Liver (tissue), 9 donors: ENCODE results near the gene TCERG1L. TPM values are rescaled to one million over a fixed set of nuclear protein-coding genes. Genes with fewer than 3 reads are reported as not detected.

Source experiments
- DNase-seq: peaks from one replicate; pipeline ENCODE4 v3.0.0-alpha.2; 2017; ENCODE audit warnings: low spot score
- H3K27ac ChIP-seq, 2 donors: one replicate each; pipeline ENCODE4 v1.7.0; 2013; ENCODE audit warnings: inconsistent platforms in 2 of 2, low read length in 2 of 2, control low read depth in 1 of 2, low read depth in 1 of 2, mild to moderate bottlenecking in 1 of 2
- H3K27me3 ChIP-seq, 4 donors: one replicate each; pipeline versions ENCODE4 v1.6.1 to v1.7.0; 2013; ENCODE audit warnings: low read length in 3 of 4, inconsistent platforms in 1 of 4, mild to moderate bottlenecking in 1 of 4, moderate library complexity in 1 of 4; ENCODE audit not compliant: control insufficient read depth in 4 of 4, insufficient read depth in 4 of 4
- H3K36me3 ChIP-seq, 4 donors: one replicate each; pipeline versions ENCODE4 v1.6.1 to v1.7.0; 2013; ENCODE audit warnings: low read length in 3 of 4, mild to moderate bottlenecking in 3 of 4, low read depth in 1 of 4, moderate library complexity in 1 of 4; ENCODE audit not compliant: control insufficient read depth in 4 of 4, insufficient read depth in 3 of 4
- H3K4me1 ChIP-seq, 4 donors: one replicate each; pipeline versions ENCODE4 v1.6.1 to v1.7.0; 2013; ENCODE audit warnings: low read length in 3 of 4, mild to moderate bottlenecking in 3 of 4, moderate library complexity in 1 of 4; ENCODE audit not compliant: control insufficient read depth in 4 of 4, insufficient read depth in 4 of 4
- H3K4me3 ChIP-seq, 3 donors: one replicate each; pipeline versions ENCODE4 v1.6.1 to v1.7.0; 2013; ENCODE audit warnings: low read length in 3 of 3, control low read depth in 1 of 3, low read depth in 1 of 3, mild to moderate bottlenecking in 1 of 3
- H3K9ac ChIP-seq, 2 donors: one replicate each; pipeline ENCODE4 v1.7.0; 2013; ENCODE audit warnings: low read length in 2 of 2, mild to moderate bottlenecking in 2 of 2, moderate library complexity in 2 of 2, control low read depth in 1 of 2, low read depth in 1 of 2
- H3K9me3 ChIP-seq, 4 donors: one replicate each; pipeline versions ENCODE4 v1.6.1 to v1.7.0; 2013; ENCODE audit warnings: low read length in 3 of 4; ENCODE audit not compliant: control insufficient read depth in 4 of 4
- EGR1 ChIP-seq, 2 donors: IDR thresholded peaks; 2 replicates each; pipeline ENCODE4 v1.6.1; 2016 to 2018; ENCODE audit warnings: antibody characterized with exemption in 2 of 2, low read depth in 2 of 2
- FOXA1 ChIP-seq: IDR thresholded peaks from 2 replicates; pipeline ENCODE4 v1.6.1; 2016; ENCODE audit warnings: antibody characterized with exemption
- FOXA2 ChIP-seq: IDR thresholded peaks from 2 replicates; pipeline ENCODE4 v1.6.1; 2016; ENCODE audit warnings: antibody characterized with exemption
- GABPA ChIP-seq, 2 donors: IDR thresholded peaks in 1 of 2; conservative IDR thresholded peaks in 1 of 2; 2 replicates each; pipeline ENCODE4 v1.6.1; 2016; ENCODE audit warnings: antibody characterized with exemption in 2 of 2, mild to moderate bottlenecking in 1 of 2, moderate library complexity in 1 of 2
- HNF4A ChIP-seq, 2 donors: conservative IDR thresholded peaks; 2 replicates each; pipeline ENCODE4 v1.6.1; 2016; ENCODE audit warnings: antibody characterized with exemption in 2 of 2, mild to moderate bottlenecking in 2 of 2
- HNF4G ChIP-seq: IDR thresholded peaks from 2 replicates; pipeline ENCODE4 v1.6.1; 2016; ENCODE audit warnings: antibody characterized with exemption
- JUND ChIP-seq, 2 donors: IDR thresholded peaks; 2 replicates each; pipeline ENCODE4 v1.6.1; 2016; ENCODE audit warnings: antibody characterized with exemption in 2 of 2
- RAD21 ChIP-seq, 2 donors: IDR thresholded peaks; 2 replicates each; pipeline ENCODE4 v1.6.1; 2016; ENCODE audit warnings: antibody characterized with exemption in 2 of 2, mild to moderate bottlenecking in 2 of 2
- RXRA ChIP-seq, 2 donors: IDR thresholded peaks; 2 replicates each; pipeline ENCODE4 v1.6.1; 2017 to 2018; ENCODE audit warnings: antibody characterized with exemption in 2 of 2, mild to moderate bottlenecking in 1 of 2
- SP1 ChIP-seq: IDR thresholded peaks from 2 replicates; pipeline ENCODE4 v1.6.1; 2018; ENCODE audit warnings: antibody characterized with exemption, mild to moderate bottlenecking
- TAF1 ChIP-seq: conservative IDR thresholded peaks from 2 replicates; pipeline ENCODE4 v1.6.1; 2016; ENCODE audit warnings: antibody characterized with exemption, mild to moderate bottlenecking
- YY1 ChIP-seq: IDR thresholded peaks from 2 replicates; pipeline ENCODE4 v1.6.1; 2016; ENCODE audit warnings: antibody characterized with exemption, mild to moderate bottlenecking
- ZBTB33 ChIP-seq: IDR thresholded peaks from 2 replicates; pipeline ENCODE4 v1.6.1; 2016; ENCODE audit warnings: antibody characterized with exemption
- WGBS: extraction: QIAGEN DNeasy Blood & Tissue Kit; methylation state at CpG from one replicate; pipeline ENCODE4 v1.1.7; 2013; 5-methylcytosine and 5-hydroxymethylcytosine counted together
- polyA plus RNA-seq, 2 donors: library from polyadenylated mRNA; stranded (reverse) in 1 of 2; unstranded in 1 of 2; fragments of 200-250 nt in 1 of 2; fragments of >200 nt in 1 of 2; fragmentation: Nextera tagmentation in 1 of 2; extraction: Ambion mirVana in 1 of 2; gene quantifications; one replicate each; pipeline versions ENCODE4 v1.2.1 to v1.2.3, GENCODE V29; 2013 to 2015
- total RNA-seq, 2 donors: library from RNA; depleted of rRNA; stranded (reverse); fragments of >200 nt; gene quantifications; one replicate each; pipeline ENCODE4 v1.2.3, GENCODE V29; 2014
- TF ChIP-seq, protein P1 (sequence below): IDR thresholded peaks from 2 replicates; pipeline ENCODE4 v1.6.1; 2016; ENCODE audit warnings: antibody characterized with exemption, mild to moderate bottlenecking
- TF ChIP-seq, protein P2 (sequence below): IDR thresholded peaks from 2 replicates; pipeline ENCODE4 v1.6.1; 2016; ENCODE audit warnings: antibody characterized with exemption
- TF ChIP-seq, protein P3 (sequence below): fragments of 150-350 bp; IDR thresholded peaks from 2 replicates; pipeline ENCODE4 v1.5.1; 2017; ENCODE audit warnings: improper control_type of control experiment, low read depth, low read length; ENCODE audit not compliant: missing input control
- TF ChIP-seq, protein P4 (sequence below): IDR thresholded peaks from 2 replicates; pipeline ENCODE4 v1.6.1; 2016; ENCODE audit warnings: antibody characterized with exemption
- donor health status: healthy.
- donor health status: healthy.
- donor health status: healthy.
- donor health status: healthy.
- donor health status: healthy.

The TCERG1L gene
- total and polyA plus RNA-seq, 4 donors = not detected

- no peak for DNase-seq
- Histone ChIP-seq H3K9me3 (no peaks in the 10 kb centered on the region), H3K27me3 (peaks cover 0 to 6% (median 3%) of the 10 kb centered on the region in 4 donors), H3K9ac (no peak overlapping the region), H3K36me3 (no peaks in the 10 kb centered on the region), H3K4me1 (no peaks in the 10 kb centered on the region), H3K4me3 (no peak overlapping the region), H3K27ac (no peak overlapping the region)
- WGBS = 68% methylated on average over 1 of the region's 1 CpG
- TF ChIP-seq YY1 (no peak), EGR1 (IDR thresholded peaks at IDR 0.05; ENCODE audit: low read depth in 2 of 2) (no peak), HNF4A (conservative IDR thresholded peaks at IDR 0.05) (no peak), SP1 (no peak), RXRA (IDR thresholded peaks at IDR 0.05) (no peak), FOXA2 (no peak), TAF1 (no peak), HNF4G (no peak), ZBTB33 (no peak), GABPA (IDR thresholded peaks at IDR 0.05 in 1 of 2, conservative IDR thresholded peaks at IDR 0.05 in 1 of 2) (no peak)
- TF ChIP-seq, protein P1, sequence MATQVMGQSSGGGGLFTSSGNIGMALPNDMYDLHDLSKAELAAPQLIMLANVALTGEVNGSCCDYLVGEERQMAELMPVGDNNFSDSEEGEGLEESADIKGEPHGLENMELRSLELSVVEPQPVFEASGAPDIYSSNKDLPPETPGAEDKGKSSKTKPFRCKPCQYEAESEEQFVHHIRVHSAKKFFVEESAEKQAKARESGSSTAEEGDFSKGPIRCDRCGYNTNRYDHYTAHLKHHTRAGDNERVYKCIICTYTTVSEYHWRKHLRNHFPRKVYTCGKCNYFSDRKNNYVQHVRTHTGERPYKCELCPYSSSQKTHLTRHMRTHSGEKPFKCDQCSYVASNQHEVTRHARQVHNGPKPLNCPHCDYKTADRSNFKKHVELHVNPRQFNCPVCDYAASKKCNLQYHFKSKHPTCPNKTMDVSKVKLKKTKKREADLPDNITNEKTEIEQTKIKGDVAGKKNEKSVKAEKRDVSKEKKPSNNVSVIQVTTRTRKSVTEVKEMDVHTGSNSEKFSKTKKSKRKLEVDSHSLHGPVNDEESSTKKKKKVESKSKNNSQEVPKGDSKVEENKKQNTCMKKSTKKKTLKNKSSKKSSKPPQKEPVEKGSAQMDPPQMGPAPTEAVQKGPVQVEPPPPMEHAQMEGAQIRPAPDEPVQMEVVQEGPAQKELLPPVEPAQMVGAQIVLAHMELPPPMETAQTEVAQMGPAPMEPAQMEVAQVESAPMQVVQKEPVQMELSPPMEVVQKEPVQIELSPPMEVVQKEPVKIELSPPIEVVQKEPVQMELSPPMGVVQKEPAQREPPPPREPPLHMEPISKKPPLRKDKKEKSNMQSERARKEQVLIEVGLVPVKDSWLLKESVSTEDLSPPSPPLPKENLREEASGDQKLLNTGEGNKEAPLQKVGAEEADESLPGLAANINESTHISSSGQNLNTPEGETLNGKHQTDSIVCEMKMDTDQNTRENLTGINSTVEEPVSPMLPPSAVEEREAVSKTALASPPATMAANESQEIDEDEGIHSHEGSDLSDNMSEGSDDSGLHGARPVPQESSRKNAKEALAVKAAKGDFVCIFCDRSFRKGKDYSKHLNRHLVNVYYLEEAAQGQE = no peak
- TF ChIP-seq, protein P2, sequence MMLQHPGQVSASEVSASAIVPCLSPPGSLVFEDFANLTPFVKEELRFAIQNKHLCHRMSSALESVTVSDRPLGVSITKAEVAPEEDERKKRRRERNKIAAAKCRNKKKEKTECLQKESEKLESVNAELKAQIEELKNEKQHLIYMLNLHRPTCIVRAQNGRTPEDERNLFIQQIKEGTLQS = no peak
- TF ChIP-seq, protein P3, sequence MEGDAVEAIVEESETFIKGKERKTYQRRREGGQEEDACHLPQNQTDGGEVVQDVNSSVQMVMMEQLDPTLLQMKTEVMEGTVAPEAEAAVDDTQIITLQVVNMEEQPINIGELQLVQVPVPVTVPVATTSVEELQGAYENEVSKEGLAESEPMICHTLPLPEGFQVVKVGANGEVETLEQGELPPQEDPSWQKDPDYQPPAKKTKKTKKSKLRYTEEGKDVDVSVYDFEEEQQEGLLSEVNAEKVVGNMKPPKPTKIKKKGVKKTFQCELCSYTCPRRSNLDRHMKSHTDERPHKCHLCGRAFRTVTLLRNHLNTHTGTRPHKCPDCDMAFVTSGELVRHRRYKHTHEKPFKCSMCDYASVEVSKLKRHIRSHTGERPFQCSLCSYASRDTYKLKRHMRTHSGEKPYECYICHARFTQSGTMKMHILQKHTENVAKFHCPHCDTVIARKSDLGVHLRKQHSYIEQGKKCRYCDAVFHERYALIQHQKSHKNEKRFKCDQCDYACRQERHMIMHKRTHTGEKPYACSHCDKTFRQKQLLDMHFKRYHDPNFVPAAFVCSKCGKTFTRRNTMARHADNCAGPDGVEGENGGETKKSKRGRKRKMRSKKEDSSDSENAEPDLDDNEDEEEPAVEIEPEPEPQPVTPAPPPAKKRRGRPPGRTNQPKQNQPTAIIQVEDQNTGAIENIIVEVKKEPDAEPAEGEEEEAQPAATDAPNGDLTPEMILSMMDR = no peak
- TF ChIP-seq, protein P4, sequence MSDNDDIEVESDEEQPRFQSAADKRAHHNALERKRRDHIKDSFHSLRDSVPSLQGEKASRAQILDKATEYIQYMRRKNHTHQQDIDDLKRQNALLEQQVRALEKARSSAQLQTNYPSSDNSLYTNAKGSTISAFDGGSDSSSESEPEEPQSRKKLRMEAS = no peak
These were observed 66.7 kb downstream of the TCERG1L start for GRCh38 chr10:131244836-131245235.

- Histone ChIP-seq H3K4me1 (no peaks in the 10 kb centered on the region), H3K27ac (no peak overlapping the region), H3K27me3 (peaks cover 0 to 6% (median 3%) of the 10 kb centered on the region in 4 donors), H3K36me3 (no peaks in the 10 kb centered on the region), H3K9me3 (no peaks in the 10 kb centered on the region), H3K9ac (no peak overlapping the region), H3K4me3 (no peak overlapping the region)
- TF ChIP-seq GABPA (IDR thresholded peaks at IDR 0.05 in 1 of 2, conservative IDR thresholded peaks at IDR 0.05 in 1 of 2) (no peak), EGR1 (IDR thresholded peaks at IDR 0.05; ENCODE audit: low read depth in 2 of 2) (no peak), RAD21 (IDR thresholded peaks at IDR 0.05) (no peak), TAF1 (no peak), FOXA1 (no peak), ZBTB33 (no peak), SP1 (no peak), JUND (IDR thresholded peaks at IDR 0.05) (no peak)
- TF ChIP-seq, protein P4 = no peak
- TF ChIP-seq, protein P1 = no peak
- 83% methylated on average over 12 of the region's 12 CpGs for WGBS
- DNase-seq = no peak
These were observed 68.4 kb downstream of the TCERG1L start for GRCh38 chr10:131243076-131243475.
